ENCODE results near the gene HECW1.

The HECW1 gene

DNA sequence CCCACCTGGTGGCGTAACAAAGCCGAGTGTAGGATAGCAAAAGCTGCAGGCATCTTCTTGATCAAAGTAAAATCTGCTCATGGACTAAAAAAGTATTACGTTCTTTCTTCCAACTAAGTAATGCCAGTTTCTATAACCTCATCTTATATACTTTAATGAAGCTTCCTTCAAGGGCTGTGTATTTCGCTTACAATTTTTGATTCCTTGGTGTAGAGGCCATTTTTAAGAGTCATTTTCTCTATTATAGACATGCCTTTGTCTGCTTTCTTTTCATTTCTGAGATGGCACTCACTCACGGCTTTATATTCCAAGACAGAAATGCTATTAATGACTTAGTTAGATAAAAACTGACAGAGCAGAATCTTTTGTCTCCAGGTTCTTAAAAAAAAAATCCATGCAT, 194.0 kb downstream of the HECW1 start:
- Histone ChIP-seq H3K9ac (ENCODE audit: low read length in 2 of 2) (no peak overlapping the region), H3K9me3 (ENCODE audit: control insufficient read depth in 2 of 2, low read length in 2 of 2) (no peaks in the 10 kb centered on the region), H3K4me3 (ENCODE audit: low read length in 2 of 2) (no peak overlapping the region), H3K27ac (ENCODE audit: low read length) (no peak overlapping the region), H3K27me3 (ENCODE audit: control insufficient read depth in 1 of 2, insufficient read depth in 2 of 2, low read length in 2 of 2) (peaks cover 0 to 2% of the 10 kb centered on the region in 2 donors), H3K4me1 (ENCODE audit: control insufficient read depth, insufficient read depth, low read length) (no peaks in the 10 kb centered on the region), H3K36me3 (ENCODE audit: control insufficient read depth in 2 of 2, insufficient read depth in 2 of 2, low read length in 2 of 2) (no peaks in the 10 kb centered on the region)

DNA sequence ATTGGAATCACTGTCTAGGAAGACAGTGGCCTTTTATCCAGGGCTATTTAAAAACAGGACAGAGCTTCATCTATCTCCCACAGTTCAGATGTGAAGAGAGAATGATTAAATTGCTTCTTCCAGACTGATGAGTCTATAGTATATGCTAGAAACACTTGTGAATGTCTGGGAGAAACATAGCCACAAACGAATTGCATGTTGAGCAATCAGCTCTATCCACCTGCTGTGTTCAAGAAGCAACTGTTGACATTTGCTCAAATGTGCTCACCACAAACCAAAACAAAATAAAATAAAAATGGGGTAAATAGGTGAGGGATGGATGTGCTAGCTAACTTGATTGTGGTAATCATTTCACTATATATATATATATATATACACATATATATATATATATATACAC, 195.1 kb downstream of the HECW1 start:
- H3K27me3 ChIP-seq (ENCODE audit: control insufficient read depth in 1 of 2, insufficient read depth in 2 of 2, low read length in 2 of 2), result no peaks in the 10 kb centered on the region

DNA sequence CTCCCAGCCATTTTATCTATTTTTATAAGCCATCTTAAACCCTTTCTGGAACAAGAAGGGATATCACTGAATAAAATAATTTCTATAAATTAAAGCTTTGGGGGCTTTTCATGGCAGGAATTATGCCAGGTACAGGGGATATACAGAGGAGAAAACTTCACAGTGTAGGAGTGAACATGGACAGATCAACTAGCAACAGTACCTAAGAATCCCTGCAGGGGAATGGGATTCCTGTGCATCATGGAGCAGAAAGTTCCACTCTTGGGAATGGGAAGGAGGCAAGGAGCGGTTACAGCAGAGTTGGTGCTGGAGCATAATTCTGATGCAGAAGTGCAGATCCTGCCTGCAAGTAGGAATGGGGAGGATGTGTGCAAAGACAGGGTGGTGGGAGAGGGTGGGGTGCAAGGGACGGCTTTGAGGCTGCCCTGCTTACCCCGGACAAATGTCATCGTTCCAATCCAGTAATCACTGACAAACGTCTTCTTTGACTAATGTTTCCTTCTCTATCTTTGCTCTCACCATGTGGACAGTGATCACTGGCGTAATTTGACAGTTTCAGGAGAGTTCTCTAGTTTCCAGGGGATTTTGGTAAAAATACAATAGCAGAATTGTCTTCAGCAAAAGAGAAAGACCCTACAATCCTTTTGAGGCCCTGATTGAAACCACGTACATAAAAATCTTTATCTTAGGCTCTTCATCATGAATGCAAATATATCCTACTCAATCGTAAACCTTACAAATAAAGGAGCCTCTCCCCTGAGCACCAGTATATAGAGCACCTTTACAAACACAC, 196.7 kb downstream of the HECW1 start:
- no peaks in the 10 kb centered on the region for H3K27me3 ChIP-seq (ENCODE audit: control insufficient read depth in 1 of 2, insufficient read depth in 2 of 2, low read length in 2 of 2)
- no peak overlapping the region for H3K9ac ChIP-seq (ENCODE audit: low read length in 2 of 2)
- H3K36me3 ChIP-seq (ENCODE audit: control insufficient read depth in 2 of 2, insufficient read depth in 2 of 2, low read length in 2 of 2), result no peaks in the 10 kb centered on the region
- H3K4me1 ChIP-seq (ENCODE audit: control insufficient read depth, insufficient read depth, low read length), result no peaks in the 10 kb centered on the region
- H3K4me3 ChIP-seq (ENCODE audit: low read length in 2 of 2), result no peak overlapping the region
- H3K27ac ChIP-seq (ENCODE audit: low read length), result no peak overlapping the region
- H3K9me3 ChIP-seq (ENCODE audit: control insufficient read depth in 2 of 2, low read length in 2 of 2), result no peaks in the 10 kb centered on the region

More for the DNA sequence above, 195.1 kb downstream of the HECW1 start:
- Histone ChIP-seq H3K4me3 (ENCODE audit: low read length in 2 of 2) (no peak overlapping the region), H3K9me3 (ENCODE audit: control insufficient read depth in 2 of 2, low read length in 2 of 2) (no peaks in the 10 kb centered on the region), H3K36me3 (ENCODE audit: control insufficient read depth in 2 of 2, insufficient read depth in 2 of 2, low read length in 2 of 2) (no peaks in the 10 kb centered on the region), H3K27ac (ENCODE audit: low read length) (no peak overlapping the region), H3K4me1 (ENCODE audit: control insufficient read depth, insufficient read depth, low read length) (no peaks in the 10 kb centered on the region), H3K9ac (ENCODE audit: low read length in 2 of 2) (no peak overlapping the region)

DNA sequence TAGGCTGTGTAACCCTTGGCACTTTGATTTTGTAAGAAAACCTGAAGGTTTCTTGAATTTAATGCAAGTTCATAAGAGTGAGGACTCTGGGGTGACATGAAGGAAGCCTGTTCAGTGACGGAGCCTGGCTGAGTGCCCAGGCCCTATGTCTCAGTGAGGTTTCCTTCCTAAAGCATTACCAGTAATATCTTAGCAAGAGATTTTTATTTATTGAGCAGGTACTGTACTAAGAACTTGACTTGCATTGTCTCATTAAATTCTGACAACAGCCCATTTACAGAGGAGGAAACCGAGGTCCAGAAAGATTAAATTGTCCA, 197.2 kb downstream of the HECW1 start:
- no peak overlapping the region for H3K27ac ChIP-seq (ENCODE audit: low read length)
- H3K9ac ChIP-seq (ENCODE audit: low read length in 2 of 2), result no peak overlapping the region
- H3K36me3 ChIP-seq (ENCODE audit: control insufficient read depth in 2 of 2, insufficient read depth in 2 of 2, low read length in 2 of 2), result no peaks in the 10 kb centered on the region
- no peaks in the 10 kb centered on the region for H3K9me3 ChIP-seq (ENCODE audit: control insufficient read depth in 2 of 2, low read length in 2 of 2)
- H3K4me1 ChIP-seq (ENCODE audit: control insufficient read depth, insufficient read depth, low read length), result no peaks in the 10 kb centered on the region
- H3K27me3 ChIP-seq (ENCODE audit: control insufficient read depth in 1 of 2, insufficient read depth in 2 of 2, low read length in 2 of 2), result no peaks in the 10 kb centered on the region
- H3K4me3 ChIP-seq (ENCODE audit: low read length in 2 of 2), result no peak overlapping the region

DNA sequence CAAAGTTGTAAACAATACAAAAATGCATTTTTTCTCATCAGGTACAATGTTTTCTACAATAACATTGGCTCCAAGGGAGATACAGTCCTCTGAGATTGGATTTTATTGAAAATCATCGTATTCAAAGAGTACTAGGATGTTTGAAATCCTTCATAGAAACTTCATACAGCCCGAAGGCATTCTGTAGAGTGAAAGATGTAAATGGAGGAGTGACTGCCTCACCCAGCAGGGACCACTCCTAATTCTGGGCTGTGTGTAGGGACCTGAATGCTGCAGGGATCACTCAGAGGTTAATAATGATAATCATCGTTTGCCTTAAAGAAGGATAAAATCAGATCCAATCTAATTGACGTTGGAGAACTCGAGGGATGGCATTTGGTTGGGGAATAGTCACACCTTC, 198.6 kb downstream of the HECW1 start:
- H3K4me3 ChIP-seq (ENCODE audit: low read length in 2 of 2), result no peak overlapping the region
- no peaks in the 10 kb centered on the region for H3K36me3 ChIP-seq (ENCODE audit: control insufficient read depth in 2 of 2, insufficient read depth in 2 of 2, low read length in 2 of 2)
- no peak overlapping the region for H3K27ac ChIP-seq (ENCODE audit: low read length)
- H3K9me3 ChIP-seq (ENCODE audit: control insufficient read depth in 2 of 2, low read length in 2 of 2), result no peaks in the 10 kb centered on the region
- no peak overlapping the region for H3K9ac ChIP-seq (ENCODE audit: low read length in 2 of 2)
- no peaks in the 10 kb centered on the region for H3K4me1 ChIP-seq (ENCODE audit: control insufficient read depth, insufficient read depth, low read length)
- no peaks in the 10 kb centered on the region for H3K27me3 ChIP-seq (ENCODE audit: control insufficient read depth in 1 of 2, insufficient read depth in 2 of 2, low read length in 2 of 2)

DNA sequence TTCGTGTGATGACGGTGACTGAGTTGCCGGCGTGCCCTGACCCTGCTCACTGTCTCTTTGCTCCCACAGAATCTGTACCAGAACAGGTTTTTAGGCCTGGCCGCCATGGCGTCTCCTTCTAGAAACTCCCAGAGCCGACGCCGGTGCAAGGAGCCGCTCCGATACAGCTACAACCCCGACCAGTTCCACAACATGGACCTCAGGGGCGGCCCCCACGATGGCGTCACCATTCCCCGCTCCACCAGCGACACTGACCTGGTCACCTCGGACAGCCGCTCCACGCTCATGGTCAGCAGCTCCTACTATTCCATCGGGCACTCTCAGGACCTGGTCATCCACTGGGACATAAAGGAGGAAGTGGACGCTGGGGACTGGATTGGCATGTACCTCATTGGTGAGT, 199.2 kb downstream of the HECW1 start:
- no peaks in the 10 kb centered on the region for H3K4me1 ChIP-seq (ENCODE audit: control insufficient read depth, insufficient read depth, low read length)
- H3K27ac ChIP-seq (ENCODE audit: low read length), result no peak overlapping the region
- H3K27me3 ChIP-seq (ENCODE audit: control insufficient read depth in 1 of 2, insufficient read depth in 2 of 2, low read length in 2 of 2), result no peaks in the 10 kb centered on the region
- no peaks in the 10 kb centered on the region for H3K9me3 ChIP-seq (ENCODE audit: control insufficient read depth in 2 of 2, low read length in 2 of 2)
- no peak overlapping the region for H3K9ac ChIP-seq (ENCODE audit: low read length in 2 of 2)
- H3K36me3 ChIP-seq (ENCODE audit: control insufficient read depth in 2 of 2, insufficient read depth in 2 of 2, low read length in 2 of 2), result no peaks in the 10 kb centered on the region
- H3K4me3 ChIP-seq (ENCODE audit: low read length in 2 of 2), result no peak overlapping the region

DNA sequence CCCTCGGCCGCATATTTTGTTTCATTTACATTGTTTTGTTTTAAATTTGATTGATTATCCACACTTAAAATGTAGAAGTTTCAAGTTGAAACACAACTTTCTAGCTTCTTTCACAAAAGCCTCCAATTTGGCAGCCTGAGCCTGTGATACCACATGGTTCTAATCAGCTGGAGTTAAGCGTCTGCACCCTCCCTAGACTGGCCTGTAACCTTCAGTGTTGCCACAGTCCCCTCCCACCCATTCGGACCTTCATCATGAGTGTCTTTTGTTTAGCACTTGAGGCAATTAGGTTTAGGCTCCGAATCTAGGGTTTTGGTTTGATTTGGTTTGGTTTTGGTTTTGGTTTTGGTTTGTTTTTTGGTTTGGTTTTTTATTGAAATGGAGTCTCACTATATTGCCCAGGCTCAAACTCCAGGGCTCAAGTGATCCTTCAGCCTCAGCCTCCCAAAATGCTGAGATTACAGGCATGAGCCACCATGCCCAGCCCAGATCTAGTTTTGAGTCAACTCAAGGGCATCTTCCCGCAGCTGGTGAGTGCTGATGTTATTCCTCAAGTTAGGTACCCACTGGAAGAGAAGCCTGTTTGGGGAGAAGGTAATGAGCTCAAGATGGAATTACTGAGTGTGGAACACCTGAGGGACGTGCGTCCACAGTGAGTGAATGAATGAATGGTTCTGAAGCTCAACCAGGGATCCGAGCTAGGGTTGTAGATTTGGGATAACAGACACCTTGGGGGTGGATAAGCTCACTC, 201.4 kb downstream of the HECW1 start:
- Histone ChIP-seq H3K9me3 (ENCODE audit: control insufficient read depth in 2 of 2, low read length in 2 of 2) (no peaks in the 10 kb centered on the region), H3K27me3 (ENCODE audit: control insufficient read depth in 1 of 2, insufficient read depth in 2 of 2, low read length in 2 of 2) (no peaks in the 10 kb centered on the region), H3K27ac (ENCODE audit: low read length) (no peak overlapping the region), H3K36me3 (ENCODE audit: control insufficient read depth in 2 of 2, insufficient read depth in 2 of 2, low read length in 2 of 2) (no peaks in the 10 kb centered on the region), H3K4me1 (ENCODE audit: control insufficient read depth, insufficient read depth, low read length) (no peaks in the 10 kb centered on the region), H3K9ac (ENCODE audit: low read length in 2 of 2) (no peak overlapping the region), H3K4me3 (ENCODE audit: low read length in 2 of 2) (no peak overlapping the region)

DNA sequence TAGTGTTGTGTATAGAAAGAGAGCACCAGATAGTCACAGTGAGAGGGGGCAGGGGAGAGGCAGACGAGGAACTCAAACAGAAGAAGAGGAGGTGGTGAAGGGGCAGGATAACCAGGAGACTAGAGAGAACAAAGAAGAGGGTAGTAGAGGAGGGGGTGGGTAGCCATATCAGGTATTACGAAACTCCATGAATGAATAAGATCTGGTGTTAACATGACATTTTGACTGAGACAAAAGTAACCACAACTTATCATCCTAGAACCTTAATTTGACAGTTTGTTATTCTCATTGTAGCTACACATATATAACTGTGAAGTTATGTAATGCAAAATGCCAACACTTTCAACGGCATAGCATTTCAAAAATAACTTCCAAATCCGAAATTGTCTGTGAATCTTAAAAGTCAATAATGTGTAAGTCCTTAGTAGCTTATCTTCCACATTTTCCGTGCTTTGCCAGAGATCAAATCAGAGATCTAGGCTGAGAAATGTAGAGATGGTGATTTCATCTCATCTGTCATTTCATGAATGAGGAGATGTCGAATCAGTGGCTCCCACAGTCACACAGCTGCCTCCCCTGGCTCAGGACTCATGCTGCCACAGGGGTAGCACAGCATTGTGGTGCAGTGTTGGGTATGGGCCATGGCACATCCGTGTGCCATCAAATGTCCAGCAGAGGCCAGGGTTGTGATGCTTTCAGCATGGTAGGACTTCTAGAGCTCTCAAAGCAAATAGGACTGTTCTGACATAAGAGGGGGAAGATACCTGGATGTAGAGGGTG, 202.1 kb downstream of the HECW1 start:
- H3K27ac ChIP-seq (ENCODE audit: low read length), result no peak overlapping the region
- no peaks in the 10 kb centered on the region for H3K9me3 ChIP-seq (ENCODE audit: control insufficient read depth in 2 of 2, low read length in 2 of 2)
- no peaks in the 10 kb centered on the region for H3K4me1 ChIP-seq (ENCODE audit: control insufficient read depth, insufficient read depth, low read length)
- no peaks in the 10 kb centered on the region for H3K27me3 ChIP-seq (ENCODE audit: control insufficient read depth in 1 of 2, insufficient read depth in 2 of 2, low read length in 2 of 2)
- no peak overlapping the region for H3K4me3 ChIP-seq (ENCODE audit: low read length in 2 of 2)
- H3K9ac ChIP-seq (ENCODE audit: low read length in 2 of 2), result no peak overlapping the region
- H3K36me3 ChIP-seq (ENCODE audit: control insufficient read depth in 2 of 2, insufficient read depth in 2 of 2, low read length in 2 of 2), result no peaks in the 10 kb centered on the region

DNA sequence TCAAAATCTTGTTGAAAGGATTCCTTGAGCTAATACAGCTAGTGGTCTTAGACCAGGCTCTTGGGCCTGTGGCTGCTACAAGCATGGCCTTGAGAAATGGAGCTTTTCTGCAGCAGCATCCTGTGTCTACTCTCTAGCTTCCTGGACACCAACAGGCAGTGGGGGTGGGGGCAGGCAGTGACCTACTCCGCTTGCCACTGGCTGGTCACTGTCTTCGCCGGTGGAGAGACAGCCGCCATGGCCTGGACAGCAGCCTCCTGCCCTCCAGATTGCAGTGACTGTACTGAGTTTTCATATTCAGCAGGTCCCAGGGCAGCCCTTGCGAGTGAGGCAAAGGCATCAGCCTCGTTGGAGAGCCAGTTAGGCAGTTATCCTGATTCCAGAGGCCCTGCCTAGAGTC, 204.6 kb downstream of the HECW1 start:
- Histone ChIP-seq H3K4me1 (ENCODE audit: control insufficient read depth, insufficient read depth, low read length) (no peaks in the 10 kb centered on the region), H3K27ac (ENCODE audit: low read length) (no peak overlapping the region), H3K27me3 (ENCODE audit: control insufficient read depth in 1 of 2, insufficient read depth in 2 of 2, low read length in 2 of 2) (no peaks in the 10 kb centered on the region), H3K9ac (ENCODE audit: low read length in 2 of 2) (no peak overlapping the region), H3K9me3 (ENCODE audit: control insufficient read depth in 2 of 2, low read length in 2 of 2) (no peaks in the 10 kb centered on the region), H3K4me3 (ENCODE audit: low read length in 2 of 2) (no peak overlapping the region), H3K36me3 (ENCODE audit: control insufficient read depth in 2 of 2, insufficient read depth in 2 of 2, low read length in 2 of 2) (no peaks in the 10 kb centered on the region)

DNA sequence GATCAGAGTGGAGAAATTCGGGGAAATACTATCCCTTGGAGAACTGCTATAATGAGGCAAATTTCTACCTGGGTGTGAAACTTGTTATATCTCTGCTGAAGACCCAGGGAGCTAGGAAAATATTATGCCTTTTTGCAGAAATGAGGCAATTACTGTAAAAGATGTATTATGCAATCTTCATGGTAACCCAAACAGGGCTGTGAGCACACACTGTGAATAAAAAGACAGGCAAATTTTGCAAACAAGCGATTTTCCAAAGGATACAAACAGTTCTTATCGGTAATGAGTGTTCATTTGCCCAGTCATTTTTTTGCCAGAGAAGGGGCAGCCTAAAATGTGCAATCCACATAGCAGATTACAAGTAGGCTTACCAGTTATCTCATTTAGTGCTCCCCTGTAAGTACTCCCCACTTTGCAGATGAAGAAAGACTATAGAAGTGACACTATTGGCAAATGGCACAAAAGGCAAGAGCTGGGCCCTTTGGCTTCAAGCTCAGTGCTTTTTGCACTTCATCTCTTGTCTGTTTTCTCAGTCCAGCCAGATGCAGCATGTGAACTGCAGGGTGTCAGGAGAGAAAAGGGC, 205.8 kb downstream of the HECW1 start:
- Histone ChIP-seq H3K4me3 (ENCODE audit: low read length in 2 of 2) (no peak overlapping the region), H3K36me3 (ENCODE audit: control insufficient read depth in 2 of 2, insufficient read depth in 2 of 2, low read length in 2 of 2) (no peaks in the 10 kb centered on the region), H3K27ac (ENCODE audit: low read length) (no peak overlapping the region), H3K4me1 (ENCODE audit: control insufficient read depth, insufficient read depth, low read length) (no peaks in the 10 kb centered on the region), H3K27me3 (ENCODE audit: control insufficient read depth in 1 of 2, insufficient read depth in 2 of 2, low read length in 2 of 2) (no peaks in the 10 kb centered on the region), H3K9me3 (ENCODE audit: control insufficient read depth in 2 of 2, low read length in 2 of 2) (no peaks in the 10 kb centered on the region), H3K9ac (ENCODE audit: low read length in 2 of 2) (no peak overlapping the region)
